C4-2B (cell line): ENCODE results near the gene SEC22C.

ENCODE experiments used
- ZFX ChIP-seq: fragments of 450-650 bp; IDR thresholded peaks from 2 replicates; pipeline ENCODE4 v1.6.1; 2017
- TF ChIP-seq, protein P1 (sequence below): fragments of 450-650 bp; conservative IDR thresholded peaks from 2 replicates; pipeline ENCODE4 v1.5.1; 2017; ENCODE audit warnings: mild to moderate bottlenecking

DNA sequence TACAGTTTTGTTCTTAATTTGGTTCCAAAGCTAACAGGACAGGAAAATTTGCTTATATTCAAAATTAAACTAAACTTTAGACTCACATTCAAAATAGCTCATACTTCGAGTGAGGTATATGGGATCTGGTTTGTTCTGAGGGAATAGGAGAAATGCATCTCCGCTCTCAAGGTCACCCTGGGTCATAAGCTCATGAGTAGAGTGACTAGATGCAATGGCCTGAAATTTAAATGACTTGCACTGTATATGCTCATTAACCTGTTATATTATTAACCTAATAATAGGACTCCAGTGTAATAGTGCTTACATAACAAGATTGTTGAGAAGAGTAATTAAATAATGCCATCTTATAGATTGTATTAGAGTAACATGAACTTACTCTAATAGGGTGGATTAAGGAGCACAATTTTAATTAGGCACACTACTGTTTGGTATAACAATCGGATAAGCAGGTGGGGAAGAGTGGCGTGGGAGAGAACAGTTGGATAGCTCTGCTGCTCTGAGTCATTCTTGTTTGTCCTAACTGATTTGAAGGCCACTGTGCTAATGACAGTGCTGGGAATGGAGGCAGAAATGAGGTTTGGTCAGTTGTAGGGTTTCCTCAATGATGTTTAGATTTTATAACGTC, 23.9 kb upstream of the SEC22C start:
- TF ChIP-seq, protein P1, sequence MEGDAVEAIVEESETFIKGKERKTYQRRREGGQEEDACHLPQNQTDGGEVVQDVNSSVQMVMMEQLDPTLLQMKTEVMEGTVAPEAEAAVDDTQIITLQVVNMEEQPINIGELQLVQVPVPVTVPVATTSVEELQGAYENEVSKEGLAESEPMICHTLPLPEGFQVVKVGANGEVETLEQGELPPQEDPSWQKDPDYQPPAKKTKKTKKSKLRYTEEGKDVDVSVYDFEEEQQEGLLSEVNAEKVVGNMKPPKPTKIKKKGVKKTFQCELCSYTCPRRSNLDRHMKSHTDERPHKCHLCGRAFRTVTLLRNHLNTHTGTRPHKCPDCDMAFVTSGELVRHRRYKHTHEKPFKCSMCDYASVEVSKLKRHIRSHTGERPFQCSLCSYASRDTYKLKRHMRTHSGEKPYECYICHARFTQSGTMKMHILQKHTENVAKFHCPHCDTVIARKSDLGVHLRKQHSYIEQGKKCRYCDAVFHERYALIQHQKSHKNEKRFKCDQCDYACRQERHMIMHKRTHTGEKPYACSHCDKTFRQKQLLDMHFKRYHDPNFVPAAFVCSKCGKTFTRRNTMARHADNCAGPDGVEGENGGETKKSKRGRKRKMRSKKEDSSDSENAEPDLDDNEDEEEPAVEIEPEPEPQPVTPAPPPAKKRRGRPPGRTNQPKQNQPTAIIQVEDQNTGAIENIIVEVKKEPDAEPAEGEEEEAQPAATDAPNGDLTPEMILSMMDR: no peak
- TF ChIP-seq ZFX: no peak
